GM19455 (cell line): ENCODE data around the gene LAMA5.

Source experiments
- ATAC-seq: cut with Tn5 transposase; IDR thresholded peaks from one replicate; pipeline ENCODE4 v1.9.1; 2021; ENCODE audit not compliant: unreplicated experiment

LAMA5 gene

GRCh38 chr20:62305149-62305764 lies 61.9 kb downstream of the LAMA5 start:
- no peak for ATAC-seq

DNA sequence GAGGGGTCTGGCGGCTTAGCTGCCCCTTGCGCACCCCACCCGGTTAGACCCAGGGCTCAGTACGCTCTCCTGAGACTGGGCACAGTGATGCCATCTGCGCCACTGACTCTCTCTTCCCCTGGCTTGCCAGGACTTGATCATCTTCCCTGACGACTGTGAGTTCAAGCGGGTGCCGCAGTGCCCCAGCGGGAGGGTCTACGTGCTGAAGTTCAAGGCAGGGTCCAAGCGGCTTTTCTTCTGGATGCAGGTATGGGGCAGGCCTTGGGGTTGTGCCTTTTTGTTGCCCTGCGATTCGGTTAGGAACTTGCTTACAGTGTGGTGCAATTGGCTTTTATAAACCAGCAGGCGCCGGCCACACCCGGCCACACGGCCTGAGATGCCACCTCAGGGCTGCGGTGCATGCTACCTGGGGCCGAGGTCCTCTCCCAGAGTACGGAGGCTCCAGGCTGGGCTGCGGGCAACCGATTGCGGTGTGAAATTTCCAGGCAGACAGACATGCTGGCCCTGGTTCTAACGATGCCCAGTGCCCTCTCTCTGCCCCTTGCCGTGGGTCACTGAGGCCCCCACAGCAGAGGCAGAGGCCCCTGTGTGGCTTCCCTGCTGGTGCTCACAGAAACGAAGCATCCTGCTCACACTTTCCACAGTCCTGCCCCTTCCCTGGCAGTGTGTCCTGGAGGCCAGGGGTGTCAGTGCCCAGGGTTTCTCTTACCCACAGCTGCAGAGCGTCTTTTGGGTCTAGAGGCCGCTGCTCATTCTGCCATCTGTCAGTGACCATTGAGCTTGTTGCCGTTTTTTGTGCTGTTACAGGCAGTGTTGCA lies 62.6 kb downstream of the LAMA5 start:
- no peak for ATAC-seq

GRCh38 chr20:62303340-62304226 lies 63.5 kb downstream of the LAMA5 start:
- no peak for ATAC-seq

DNA sequence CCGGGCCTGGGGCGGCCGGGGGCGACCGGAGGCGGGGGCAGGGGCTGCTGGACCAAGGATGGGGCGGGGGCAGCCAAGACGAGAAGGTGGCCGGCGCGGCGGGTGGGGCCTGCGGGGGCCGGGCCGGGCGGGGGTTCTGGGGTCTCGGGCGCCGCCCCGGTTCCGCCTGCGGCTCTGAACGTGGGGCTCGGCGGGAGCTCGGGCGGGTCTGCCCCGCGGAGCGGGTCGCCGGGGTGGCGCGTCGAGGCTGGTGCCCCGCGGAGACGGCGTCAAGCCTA lies 64.1 kb downstream of the LAMA5 start:
- no peak for ATAC-seq

GRCh38 chr20:62302341-62303061 lies 64.6 kb downstream of the LAMA5 start, which contains the start of gene ADRM1:
ADRM1 (plus strand) TSS chr20:62302997; CDS start chr20:62303569, 572 bp downstream.
- ATAC-seq = peak; percentile 80

- peak; percentile 46 for ATAC-seq
Measured at GRCh38 chr20:62301773-62302340, 65.3 kb downstream of the LAMA5 start.

DNA sequence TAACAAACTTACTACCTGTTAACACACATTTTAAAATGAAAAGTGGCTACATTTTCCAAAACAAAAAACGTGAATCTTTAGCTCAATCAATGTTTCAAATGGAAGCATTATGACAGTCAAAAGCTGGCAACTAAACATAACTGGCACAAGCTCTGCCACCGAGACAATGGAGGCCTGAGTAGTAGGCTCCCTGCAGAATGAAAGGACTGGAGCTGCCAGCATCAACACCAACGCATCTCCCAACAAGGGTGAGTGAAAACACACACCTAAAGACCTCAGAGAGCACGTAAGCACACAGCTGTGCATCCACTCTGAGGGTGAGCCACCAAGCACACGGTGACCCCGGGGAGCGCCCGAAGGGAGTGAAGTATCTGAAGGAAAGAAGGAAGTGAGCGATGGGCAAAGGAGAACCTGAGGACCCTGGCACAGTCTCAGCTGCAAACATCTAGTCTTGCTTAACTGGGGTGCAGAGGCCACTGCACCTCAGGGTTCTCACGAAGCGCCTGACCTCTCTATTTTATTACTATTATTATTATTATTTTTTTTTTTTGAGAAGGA lies 65.9 kb downstream of the LAMA5 start:
- no peak for ATAC-seq

GRCh38 chr20:62300319-62300718 lies 66.8 kb downstream of the LAMA5 start:
- no peak for ATAC-seq

DNA sequence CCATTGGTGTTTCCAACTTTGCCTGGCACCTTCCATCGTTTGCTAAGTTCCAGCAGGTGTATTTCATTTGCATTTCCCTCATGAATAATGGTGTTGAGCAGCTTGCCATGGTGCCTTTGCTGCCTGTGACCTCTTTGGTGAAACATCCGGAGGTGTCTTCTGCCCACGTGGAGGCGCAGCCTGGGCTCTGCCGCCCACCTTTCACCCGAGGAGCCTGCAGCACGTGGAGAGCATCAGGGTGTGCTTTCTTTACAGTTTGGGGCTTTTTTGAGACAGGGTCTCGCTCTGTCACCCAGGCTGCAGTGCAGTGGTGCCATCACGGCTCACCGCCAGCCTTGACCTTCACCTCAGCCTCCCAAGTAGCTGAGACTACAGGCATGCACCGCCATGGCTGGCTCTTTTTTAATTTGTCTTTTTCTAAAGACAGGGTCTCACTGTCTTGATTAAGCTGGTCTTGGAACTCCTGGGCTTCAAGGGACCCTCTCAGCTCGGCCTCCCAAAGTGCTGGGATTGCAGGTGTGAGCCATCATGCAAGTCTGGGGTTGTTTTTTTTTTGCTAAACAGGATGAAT lies 67.4 kb downstream of the LAMA5 start:
- no peak for ATAC-seq

- no peak for ATAC-seq
Measured at GRCh38 chr20:62298577-62299249, 68.4 kb downstream of the LAMA5 start.

DNA sequence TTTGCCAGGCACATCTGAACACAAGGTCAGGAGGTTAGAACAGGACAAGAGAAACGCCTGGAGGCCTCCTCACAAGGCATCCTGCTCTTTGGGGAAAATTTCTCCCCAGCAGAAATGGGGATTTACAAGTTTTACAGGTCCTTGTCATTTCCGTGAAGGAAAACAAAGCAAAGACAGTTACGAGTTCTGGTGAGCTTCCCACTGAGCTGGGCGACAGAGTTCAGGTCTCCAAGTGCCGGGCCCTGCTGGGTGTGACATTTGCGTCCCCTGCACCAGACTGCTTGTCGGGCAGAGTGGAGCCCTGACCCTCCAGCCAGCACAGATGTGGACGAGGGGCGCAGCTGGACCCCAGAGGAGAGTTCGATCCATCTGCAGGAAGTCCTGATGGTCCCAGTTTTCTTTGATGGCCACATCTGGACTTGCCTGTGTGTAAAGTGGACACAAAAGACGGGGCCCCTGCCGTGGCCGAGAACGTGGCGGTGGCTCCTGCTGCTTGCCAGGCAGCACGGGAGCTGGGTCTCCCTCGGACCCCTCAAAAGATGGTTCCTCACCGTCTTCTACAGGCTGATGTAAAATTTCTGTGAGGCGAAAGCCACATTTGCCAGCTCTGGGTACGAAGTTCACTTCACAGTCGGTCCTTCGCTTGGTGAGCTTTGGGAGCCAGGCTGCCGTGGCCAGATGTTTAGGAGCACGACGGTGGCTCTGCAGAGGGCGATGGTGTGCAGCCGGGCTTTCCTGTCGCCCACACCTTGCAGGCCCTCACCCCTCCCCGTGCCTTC lies 69.5 kb downstream of the LAMA5 start:
- ATAC-seq = no peak

DNA sequence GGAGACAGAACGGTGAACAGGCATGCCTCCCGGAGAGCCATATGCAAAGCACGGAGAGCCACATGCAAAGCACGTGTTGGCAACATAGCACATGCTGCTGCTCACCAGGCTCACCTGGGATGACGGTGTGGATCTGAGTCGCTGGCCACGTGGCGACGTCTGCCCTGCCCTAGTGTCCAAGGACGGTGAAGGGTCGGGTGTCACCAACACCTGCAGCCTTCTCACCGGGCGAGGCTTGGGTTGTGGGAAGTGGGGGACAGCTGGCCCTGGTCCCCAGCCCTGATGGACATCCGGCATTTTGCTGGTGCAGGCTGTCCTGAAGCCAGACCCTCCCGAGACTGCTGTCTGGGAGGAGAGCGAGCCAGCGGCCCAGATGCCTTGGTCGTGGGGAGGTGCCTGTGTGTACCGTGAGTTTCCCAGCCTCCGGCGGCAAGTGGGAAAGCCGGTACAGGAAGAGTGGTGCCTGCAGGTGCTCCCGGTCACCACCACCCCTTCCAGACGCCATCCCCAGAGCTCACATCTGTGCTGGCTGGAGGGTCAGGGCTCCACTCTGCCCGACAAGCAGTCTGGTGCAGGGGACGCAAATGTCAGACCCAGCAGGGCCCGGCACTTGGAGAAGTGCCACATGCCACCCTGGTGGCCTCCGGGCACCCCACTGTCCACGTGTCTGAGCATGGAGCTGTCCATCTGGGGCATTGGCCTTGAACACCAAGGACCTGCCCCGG lies 70.2 kb downstream of the LAMA5 start:
- ATAC-seq = no peak

- no peak for ATAC-seq
Measured at GRCh38 chr20:62294516-62294915, 72.6 kb downstream of the LAMA5 start.

GRCh38 chr20:62293946-62294345 lies 73.2 kb downstream of the LAMA5 start:
- no peak for ATAC-seq

GRCh38 chr20:62293111-62293784 lies 73.9 kb downstream of the LAMA5 start:
- ATAC-seq = no peak

DNA sequence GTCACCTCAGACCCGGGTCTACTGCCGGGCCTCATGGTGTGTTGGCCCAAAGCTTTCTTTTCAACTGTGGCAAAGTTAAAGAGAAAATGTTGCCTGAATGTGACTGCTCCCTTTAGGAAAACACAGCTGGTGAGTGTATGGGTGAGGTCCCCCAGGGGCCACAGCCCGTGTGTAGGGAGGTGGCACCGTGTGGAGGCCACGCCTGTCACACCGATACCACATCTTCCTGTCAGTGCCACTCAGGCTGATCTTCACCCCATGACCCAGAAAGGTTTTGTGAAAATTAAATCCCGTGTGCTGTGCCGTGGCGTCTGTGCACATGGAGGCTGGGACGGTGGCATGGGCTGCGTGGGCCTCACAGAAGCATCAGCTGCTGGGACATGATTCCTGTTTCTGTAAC lies 75.0 kb downstream of the LAMA5 start:
- no peak for ATAC-seq

DNA sequence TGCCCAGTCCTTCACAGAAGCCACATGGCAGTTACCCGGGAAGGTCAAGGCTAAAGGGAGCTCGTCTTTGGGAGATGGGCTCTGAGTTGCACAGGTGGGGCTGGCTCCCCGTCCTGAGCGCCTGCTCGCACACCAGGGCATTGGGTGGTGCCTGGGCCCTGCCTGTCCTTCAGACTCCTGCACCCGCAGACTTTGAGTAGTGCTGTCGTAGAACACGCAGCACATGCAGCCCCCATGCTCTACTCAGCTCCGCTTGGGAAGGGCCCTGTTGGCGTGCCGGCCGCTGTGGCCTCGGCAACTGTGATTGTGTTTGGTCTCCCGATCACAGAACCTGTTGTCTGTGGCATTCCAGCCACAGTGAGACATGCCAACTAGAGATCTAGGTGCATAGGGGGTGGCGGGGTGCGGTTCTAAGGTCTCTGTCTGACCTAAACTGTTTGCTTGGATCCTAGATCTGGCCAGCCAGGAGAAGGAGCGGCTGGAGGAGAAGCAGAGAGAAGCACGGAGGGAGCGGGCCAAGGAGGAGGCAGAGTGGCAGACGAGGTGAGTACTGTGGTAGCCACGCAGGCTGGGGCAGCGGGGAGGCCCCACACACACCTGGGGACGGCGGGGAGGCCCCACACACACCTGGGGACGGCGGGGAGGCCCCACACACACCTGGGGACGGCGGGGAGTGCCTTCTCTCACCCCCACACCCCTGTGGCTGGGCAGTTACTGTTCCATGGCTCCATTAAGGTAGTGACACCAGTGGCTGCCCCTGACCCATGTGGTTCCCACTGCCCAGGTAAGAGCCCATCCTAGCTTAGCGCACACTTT lies 75.7 kb downstream of the LAMA5 start:
- no peak for ATAC-seq
